Esophagus muscularis mucosa (tissue), 4 donors: ENCODE measurements around the gene LSM14B. TPM values are rescaled to one million over a fixed set of nuclear protein-coding genes. Genes with fewer than 3 reads are reported as not detected.

Experiments
- DNase-seq: peaks from one replicate; pipeline ENCODE4 v3.0.0-alpha.2; 2017; ENCODE audit errors: extremely low spot score
- H3K27ac ChIP-seq, 4 donors: fragments of 200-600 bp; sonication (generic); replicated peaks in 1 of 4; 1 replicate in 3 of 4; 2 replicates in 1 of 4; pipeline ENCODE4 v1.5.1; 2016 to 2019; ENCODE audit warnings: mild to moderate bottlenecking in 1 of 4
- H3K27me3 ChIP-seq, 4 donors: fragments of 200-600 bp; sonication (generic); one replicate each; pipeline versions ENCODE4 v1.5.1 to v1.6.0; 2016 to 2019
- H3K36me3 ChIP-seq, 4 donors: fragments of 200-600 bp; sonication (generic); one replicate each; pipeline ENCODE4 v1.5.1; 2016 to 2019
- H3K4me1 ChIP-seq, 4 donors: fragments of 200-600 bp; sonication (generic); one replicate each; pipeline ENCODE4 v1.5.1; 2016 to 2019
- H3K4me3 ChIP-seq, 4 donors: fragments of 200-600 bp; sonication (generic); 1 replicate in 2 of 4; 2 replicates in 2 of 4; pipeline ENCODE4 v1.5.1; 2016 to 2019; ENCODE audit warnings: mild to moderate bottlenecking in 4 of 4, moderate library complexity in 1 of 4
- H3K9me3 ChIP-seq, 4 donors: fragments of 200-600 bp; sonication (generic); 1 replicate in 3 of 4; 2 replicates in 1 of 4; pipeline ENCODE4 v1.5.1; 2016 to 2019
- EP300 ChIP-seq: sonication (generic); formaldehyde crosslinking; IDR thresholded peaks from one replicate; pipeline ENCODE4 v1.6.1; 2017; ENCODE audit warnings: antibody characterized with exemption
- POLR2A ChIP-seq: fragments of 450-650 bp; IDR thresholded peaks from one replicate; pipeline ENCODE4 v1.6.1; 2017; ENCODE audit warnings: antibody characterized with exemption, moderate library complexity, mild to moderate bottlenecking, low read depth
- POLR2AphosphoS5 ChIP-seq, 2 donors: sonication (generic); formaldehyde crosslinking; IDR thresholded peaks; one replicate each; pipeline ENCODE4 v1.6.1; 2017; ENCODE audit warnings: antibody characterized with exemption in 2 of 2
- WGBS: methylation state at CpG from one replicate; pipeline ENCODE4 v1.1.5; 2018; 5-methylcytosine and 5-hydroxymethylcytosine counted together
- intact Hi-C: fragments of 100-400 bp; cut with DNase I; formaldehyde crosslinking; loops from one replicate; pipeline ENCODE4 v1.15.1; 2023
- total RNA-seq, 4 donors: library from RNA; depleted of rRNA; stranded (reverse); fragments of >200 nt; gene quantifications; one replicate each; pipeline versions ENCODE4 v1.1.0 to v1.2.1, GENCODE V29; 2016
- TF ChIP-seq, protein P1 (sequence below), 3 experiments: fragments of 200-600 bp in 2 of 3; fragments of 450-650 bp in 1 of 3; sonication (generic) in 2 of 3; IDR thresholded peaks; one replicate each; pipeline ENCODE4 v1.5.1; 2017 to 2019; ENCODE audit warnings: antibody characterized with exemption in 3 of 3, mild to moderate bottlenecking in 2 of 3, moderate library complexity in 1 of 3

The LSM14B gene
- total RNA-seq, 4 donors from 2014 or later, result 24.9 to 38.8 (median 32.4) TPM

GRCh38 chr20:62171245-62171644, 49.0 kb downstream of the LSM14B start:
- no peak for DNase-seq
- intact Hi-C loops, result no loop called here
- WGBS, result 81% methylated on average over 8 of the region's 8 CpGs
- Histone ChIP-seq H3K27ac (no peak overlapping the region), H3K9me3 (no peaks in the 10 kb centered on the region), H3K4me1 (peaks cover 0 to 2% (median 0%) of the 10 kb centered on the region in 4 donors), H3K36me3 (peaks cover 3 to 81% (median 69%) of the 10 kb centered on the region in 4 donors), H3K4me3 (no peak overlapping the region), H3K27me3 (no peaks in the 10 kb centered on the region)
- no peak for TF ChIP-seq POLR2AphosphoS5 (IDR thresholded peaks at IDR 0.05)
- TF ChIP-seq, protein P1, sequence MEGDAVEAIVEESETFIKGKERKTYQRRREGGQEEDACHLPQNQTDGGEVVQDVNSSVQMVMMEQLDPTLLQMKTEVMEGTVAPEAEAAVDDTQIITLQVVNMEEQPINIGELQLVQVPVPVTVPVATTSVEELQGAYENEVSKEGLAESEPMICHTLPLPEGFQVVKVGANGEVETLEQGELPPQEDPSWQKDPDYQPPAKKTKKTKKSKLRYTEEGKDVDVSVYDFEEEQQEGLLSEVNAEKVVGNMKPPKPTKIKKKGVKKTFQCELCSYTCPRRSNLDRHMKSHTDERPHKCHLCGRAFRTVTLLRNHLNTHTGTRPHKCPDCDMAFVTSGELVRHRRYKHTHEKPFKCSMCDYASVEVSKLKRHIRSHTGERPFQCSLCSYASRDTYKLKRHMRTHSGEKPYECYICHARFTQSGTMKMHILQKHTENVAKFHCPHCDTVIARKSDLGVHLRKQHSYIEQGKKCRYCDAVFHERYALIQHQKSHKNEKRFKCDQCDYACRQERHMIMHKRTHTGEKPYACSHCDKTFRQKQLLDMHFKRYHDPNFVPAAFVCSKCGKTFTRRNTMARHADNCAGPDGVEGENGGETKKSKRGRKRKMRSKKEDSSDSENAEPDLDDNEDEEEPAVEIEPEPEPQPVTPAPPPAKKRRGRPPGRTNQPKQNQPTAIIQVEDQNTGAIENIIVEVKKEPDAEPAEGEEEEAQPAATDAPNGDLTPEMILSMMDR (IDR thresholded peaks at IDR 0.05), result no peak
- no peak for TF ChIP-seq EP300
- no peak for TF ChIP-seq POLR2A

- H3K36me3 ChIP-seq, result peaks cover 3 to 84% (median 66%) of the 10 kb centered on the region in 4 donors
- H3K27ac ChIP-seq, result no peak overlapping the region
- H3K4me3 ChIP-seq, result no peak overlapping the region
- H3K27me3 ChIP-seq, result no peaks in the 10 kb centered on the region
- H3K4me1 ChIP-seq, result peaks cover 0 to 2% (median 0%) of the 10 kb centered on the region in 4 donors
- no peaks in the 10 kb centered on the region for H3K9me3 ChIP-seq
- intact Hi-C loops, result no loop called here
- TF ChIP-seq POLR2A (no peak), POLR2AphosphoS5 (IDR thresholded peaks at IDR 0.05) (no peak), EP300 (no peak)
- TF ChIP-seq, protein P1 (IDR thresholded peaks at IDR 0.05), result no peak
- no peak for DNase-seq
- 99% methylated on average over 13 of the region's 18 CpGs for WGBS
Measured at GRCh38 chr20:62172666-62173065, 50.4 kb downstream of the LSM14B start.

- 92% methylated on average over 16 of the region's 28 CpGs for WGBS
- intact Hi-C loops, result no loop called here
- DNase-seq, result no peak
- Histone ChIP-seq H3K27me3 (no peaks in the 10 kb centered on the region), H3K36me3 (peaks cover 3 to 79% (median 58%) of the 10 kb centered on the region in 4 donors), H3K9me3 (no peaks in the 10 kb centered on the region), H3K4me1 (peaks cover 0 to 2% (median 0%) of the 10 kb centered on the region in 4 donors), H3K27ac (no peak overlapping the region), H3K4me3 (no peak overlapping the region)
- TF ChIP-seq POLR2AphosphoS5 (IDR thresholded peaks at IDR 0.05), result no peak
- TF ChIP-seq EP300, result no peak
- TF ChIP-seq, protein P1 (IDR thresholded peaks at IDR 0.05), result no peak
- no peak for TF ChIP-seq POLR2A
Measured at GRCh38 chr20:62174021-62174804, 51.9 kb downstream of the LSM14B start.

DNA sequence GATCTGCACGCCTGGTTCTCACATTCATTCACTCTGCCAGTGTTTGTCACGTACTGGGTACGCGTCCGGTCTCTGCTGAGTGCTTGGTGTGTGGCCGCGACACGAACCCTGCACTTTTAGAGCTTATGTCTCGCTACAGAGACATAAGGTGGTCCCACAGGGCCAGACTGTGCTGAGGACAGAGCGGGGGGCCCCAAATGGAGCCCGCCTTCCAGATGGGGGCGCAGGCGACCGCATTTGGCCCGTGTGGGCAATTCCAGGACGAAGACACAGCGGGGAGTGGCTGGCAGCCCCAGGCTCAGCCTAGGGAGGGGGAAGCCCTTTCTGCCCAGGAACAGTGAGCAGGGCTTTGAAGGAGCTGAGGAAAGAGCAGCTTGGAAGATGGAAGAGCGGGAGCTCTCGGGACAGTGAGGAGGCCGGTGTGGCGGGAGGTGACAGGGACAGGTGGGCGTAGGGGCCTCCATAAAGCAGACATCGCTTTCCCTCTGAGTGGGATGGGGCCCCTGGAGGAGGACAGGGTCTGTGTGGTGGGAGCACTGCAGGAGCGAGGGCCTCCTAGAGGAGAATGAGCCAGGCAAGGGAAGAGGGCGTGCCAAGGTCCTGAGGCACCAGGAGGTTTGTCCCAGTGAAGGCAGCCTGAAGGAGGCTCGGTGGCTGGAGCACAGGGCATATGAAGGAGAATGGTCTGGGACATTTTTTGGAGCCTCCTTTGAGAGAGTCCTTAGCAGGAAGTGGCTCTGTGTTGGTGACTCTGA, 52.8 kb downstream of the LSM14B start:
- H3K27me3 ChIP-seq, result no peaks in the 10 kb centered on the region
- intact Hi-C loops, result no loop called here
- TF ChIP-seq POLR2AphosphoS5 (IDR thresholded peaks at IDR 0.05) (no peak), EP300 (no peak), POLR2A (no peak)
- TF ChIP-seq, protein P1 (IDR thresholded peaks at IDR 0.05), result no peak
- peaks cover 0 to 2% (median 0%) of the 10 kb centered on the region in 4 donors for H3K4me1 ChIP-seq
- DNase-seq, result no peak
- no peak overlapping the region for H3K4me3 ChIP-seq
- H3K9me3 ChIP-seq, result no peaks in the 10 kb centered on the region
- WGBS, result 94% methylated on average over 26 of the region's 26 CpGs
- H3K27ac ChIP-seq, result no peak overlapping the region
- H3K36me3 ChIP-seq, result peaks cover 3 to 78% (median 59%) of the 10 kb centered on the region in 4 donors
